Embryonic facial prominence (tissue), 1 donor: ENCODE data around the gene PSMG1.
"Not testable (repeated sequence)": the region's sequence is repeated elsewhere in the genome, so short reads cannot be mapped to it uniquely, and the experiment has no call there.

Experiments used
- DNase-seq: peaks from one replicate; pipeline ENCODE4 v3.0.0-alpha.2; 2016; ENCODE audit errors: extremely low spot score

PSMG1 gene

DNA sequence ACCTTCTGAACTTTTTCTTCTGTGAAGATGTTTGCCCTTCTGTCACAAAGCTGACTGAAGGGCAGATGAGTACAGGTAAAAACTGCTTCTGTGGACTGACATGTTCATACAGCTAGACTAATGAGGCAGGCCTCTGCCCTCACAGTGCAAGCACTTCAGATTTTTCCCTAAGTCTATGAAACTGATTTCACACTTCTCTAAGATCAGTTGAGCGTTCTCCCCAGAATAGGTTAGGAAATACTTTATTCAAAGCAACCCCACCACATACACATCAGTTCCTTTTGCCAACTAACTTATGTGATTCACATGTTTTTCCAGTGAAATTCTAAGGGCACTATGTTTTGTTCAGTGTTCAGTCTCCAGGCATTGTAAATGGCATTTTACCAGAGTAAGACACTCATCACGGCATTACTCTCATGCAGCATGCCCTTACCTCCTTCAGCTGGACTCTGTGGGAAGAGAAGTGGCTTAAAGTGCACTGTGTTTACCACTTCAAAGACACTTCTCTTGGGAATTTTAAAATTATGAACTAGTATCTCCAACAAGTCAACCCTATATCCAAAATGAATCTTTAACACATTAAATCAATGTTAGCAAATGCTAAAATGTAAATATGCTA lies 5.4 kb upstream of the PSMG1 start:
- DNase-seq: no peak

DNA sequence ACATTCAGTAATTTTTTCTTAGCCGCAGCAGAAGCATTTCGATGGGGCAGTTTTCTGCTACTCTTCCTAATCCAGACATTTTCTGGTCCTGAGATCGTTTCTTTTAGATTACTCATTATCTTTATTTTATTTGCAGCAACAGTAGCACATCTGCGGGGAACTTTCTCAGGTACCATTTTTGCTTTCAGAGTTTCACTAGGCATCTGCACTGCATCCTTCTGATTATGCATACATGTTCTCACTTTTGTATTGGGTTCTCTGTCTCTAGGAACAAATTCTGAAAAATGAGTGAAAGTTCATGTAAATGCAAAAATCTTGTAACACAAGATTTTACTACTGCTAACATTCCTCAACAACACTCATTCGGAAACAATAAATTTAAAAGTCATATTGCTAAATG lies 3.9 kb upstream of the PSMG1 start:
- no peak for DNase-seq

DNA sequence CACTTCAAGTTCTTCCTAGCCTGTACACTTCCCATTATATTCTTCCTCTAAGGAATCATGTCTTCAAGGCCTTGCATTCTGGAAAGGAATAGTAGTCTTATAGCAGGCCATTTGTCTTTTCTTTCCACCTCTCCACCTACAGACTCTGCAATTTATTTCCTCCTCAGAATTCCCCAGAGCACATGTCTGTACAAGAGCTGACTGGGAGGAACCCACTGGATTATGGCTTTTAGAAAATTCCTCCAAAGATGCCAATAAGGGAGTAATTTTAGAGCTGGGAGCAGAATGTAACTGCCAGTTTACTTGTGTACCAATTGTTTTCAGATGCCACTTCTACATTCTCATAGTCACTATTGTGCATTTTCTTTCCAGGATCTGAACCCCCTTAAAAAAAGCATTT lies 3.4 kb upstream of the PSMG1 start:
- DNase-seq: no peak

DNA sequence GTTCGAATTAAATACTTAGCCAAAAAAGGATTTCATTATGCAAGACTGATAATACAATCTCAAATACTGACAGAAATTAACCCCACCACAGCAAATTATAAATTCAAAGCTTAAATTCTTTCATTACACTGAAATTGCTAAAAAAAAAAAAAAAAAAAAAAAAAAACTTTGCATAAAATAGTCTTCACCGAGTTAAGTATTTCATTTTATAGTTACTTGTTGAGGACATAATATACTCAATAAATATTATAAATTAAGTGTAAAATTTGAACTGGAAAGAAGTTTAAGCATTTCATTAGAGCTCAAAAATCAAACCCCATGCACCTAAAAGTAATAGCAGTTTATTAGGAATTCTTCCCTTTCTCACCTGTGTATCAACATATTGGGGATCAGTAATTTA lies 1.9 kb upstream of the PSMG1 start:
- DNase-seq: no peak

DNA sequence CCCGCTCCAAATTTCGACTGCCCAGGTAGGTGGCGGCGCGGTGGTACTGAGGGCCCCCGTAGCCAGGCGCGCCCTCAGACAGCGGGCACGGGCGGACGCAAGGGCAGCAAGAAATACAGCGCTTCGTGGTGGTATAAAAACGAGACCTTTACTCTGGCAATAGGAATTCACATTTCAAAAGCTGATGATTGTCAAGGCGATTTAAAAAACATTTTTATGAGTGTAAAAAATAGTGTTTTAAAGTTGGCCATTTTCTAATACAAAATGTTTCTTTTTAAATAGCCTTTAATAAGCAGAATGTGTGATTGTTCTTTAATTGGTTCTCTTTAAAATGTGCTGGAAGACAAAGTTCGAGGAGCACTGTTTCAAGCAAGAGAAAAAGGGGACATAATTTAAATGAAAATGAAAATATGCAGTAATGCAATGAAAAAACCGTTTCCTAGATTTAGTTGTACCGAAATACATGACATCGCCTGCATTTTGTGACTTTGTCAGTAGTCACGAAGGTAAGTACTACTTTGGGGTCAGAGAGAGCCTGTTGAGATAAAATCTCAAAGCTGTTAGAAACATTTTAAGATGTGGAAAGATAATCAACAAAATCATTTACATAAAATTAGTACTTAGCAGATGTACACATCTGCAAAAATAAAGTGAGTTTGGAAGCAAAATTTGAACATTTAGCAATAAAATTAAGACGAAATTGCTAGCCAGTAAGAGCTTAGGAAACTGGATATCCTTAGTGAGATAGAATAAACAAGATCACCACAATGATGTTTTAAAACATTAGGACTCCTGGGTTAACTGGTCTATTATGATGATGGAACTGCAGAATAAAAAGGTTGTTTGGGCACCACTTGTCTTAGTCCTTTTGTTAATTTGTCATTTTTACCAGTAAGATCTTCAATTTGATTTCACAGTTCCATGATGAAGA lies 1.1 kb upstream of the PSMG1 start:
- DNase-seq: no peak

DNA sequence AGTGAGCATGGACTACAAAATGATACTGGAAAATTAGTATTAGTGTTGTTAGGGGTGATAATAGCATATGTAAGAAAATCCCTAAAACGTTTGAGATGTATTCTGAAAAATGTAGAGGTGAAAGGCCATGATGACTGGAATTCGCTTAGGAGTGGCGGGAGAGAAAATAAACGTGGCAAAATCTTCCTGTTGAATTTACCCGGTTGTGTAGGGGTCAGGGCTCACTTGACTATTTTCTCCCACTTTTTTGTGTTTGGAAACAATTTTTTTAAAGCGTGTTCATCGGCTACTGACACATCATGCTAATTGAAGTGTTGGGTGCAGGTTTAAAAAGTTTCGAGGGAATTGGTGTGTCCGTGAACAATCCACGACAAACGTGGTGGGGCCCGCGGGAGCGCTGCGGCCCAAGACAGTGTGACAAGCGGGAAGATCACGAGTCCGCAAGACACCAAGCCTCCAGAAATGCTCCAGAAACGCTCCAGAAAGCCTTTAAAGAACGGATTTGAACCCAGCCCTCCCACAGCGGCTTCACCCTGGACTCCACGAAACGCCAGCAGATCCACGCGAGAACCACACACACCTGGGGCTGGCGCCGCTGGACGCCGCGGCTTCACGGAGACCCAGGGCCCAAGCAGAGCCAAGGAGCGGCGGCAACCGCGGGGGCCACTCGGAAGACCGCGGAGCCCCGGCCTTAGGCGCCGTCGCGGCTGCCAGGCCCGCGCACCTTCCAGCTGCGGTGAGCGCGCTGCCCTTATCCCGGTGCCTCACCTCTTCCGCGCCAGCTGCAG lies 573 bp downstream of the PSMG1 start:
- no peak for DNase-seq

DNA sequence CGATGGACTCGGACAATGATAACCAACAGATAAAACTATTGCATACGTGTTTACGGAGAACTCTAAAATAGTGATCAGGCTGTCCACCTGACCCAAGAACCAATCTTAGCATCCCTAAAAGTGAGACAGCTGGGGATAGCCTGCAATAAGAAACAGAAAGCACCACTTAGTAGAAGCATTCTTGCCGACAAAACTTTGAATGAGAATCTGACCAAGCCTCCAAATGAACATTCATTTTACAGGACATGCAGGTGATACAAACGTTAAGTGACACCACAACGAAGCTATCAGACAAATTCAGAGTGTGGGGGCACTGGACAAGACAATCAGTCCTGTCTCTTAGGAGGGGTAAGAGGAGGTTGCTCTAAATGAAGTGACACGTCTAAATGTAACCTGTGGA lies 1.2 kb downstream of the PSMG1 start:
- no peak for DNase-seq

DNA sequence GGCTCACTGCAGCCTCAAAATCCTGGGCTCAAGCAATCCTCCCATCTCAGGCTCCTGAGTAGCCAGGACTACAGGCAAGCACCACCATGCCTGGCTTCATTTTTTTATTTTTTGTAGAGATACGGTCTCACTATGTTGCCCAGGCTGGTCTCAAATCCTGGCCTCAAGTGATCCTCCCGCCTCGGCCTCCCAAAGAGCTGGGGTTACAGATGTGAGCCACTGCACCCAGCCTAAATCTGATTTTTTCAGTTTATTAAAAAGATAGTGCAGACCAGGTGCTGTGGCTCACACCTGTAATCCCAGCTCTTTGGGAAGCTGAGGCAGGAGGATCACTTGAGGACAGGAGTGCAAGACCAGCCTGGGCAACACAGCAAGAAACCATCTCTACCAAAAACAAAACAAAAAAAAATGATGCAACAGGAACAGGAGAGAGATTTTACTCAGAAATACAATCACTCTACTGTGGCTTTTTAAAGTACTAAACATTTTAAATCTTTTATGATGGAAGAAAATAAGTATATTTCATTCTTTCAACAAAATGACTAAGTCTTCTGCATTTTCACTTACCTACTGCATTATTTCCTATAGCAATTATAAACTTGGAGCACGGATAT lies 1.9 kb downstream of the PSMG1 start:
- no peak for DNase-seq

DNA sequence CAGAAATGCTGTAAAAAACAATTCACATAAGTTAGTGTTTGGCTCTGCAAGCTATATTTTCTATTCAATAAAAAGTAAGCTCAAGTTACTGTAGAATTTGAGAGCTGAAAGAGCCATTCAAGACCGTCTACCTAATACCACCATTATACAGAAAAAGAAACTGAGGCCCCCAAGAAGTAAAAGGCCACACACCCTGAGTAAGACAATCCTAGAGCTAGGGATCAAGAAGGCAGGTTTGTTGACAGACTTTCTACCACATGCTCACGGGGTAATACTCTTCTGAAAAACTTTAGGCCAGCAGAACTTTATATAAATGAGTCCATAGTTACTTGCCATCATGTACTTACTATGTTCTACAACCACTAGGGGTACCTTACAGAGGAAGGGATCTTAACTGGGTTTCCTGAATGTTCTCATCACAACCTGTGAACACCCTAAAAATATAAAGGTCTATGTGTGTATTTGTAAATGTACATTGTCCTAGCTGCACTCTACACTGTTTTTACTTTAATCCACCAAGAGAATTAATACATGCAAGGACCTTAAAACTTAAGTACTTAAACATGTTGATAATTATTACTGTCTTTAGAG lies 2.7 kb downstream of the PSMG1 start:
- DNase-seq: no peak

DNA sequence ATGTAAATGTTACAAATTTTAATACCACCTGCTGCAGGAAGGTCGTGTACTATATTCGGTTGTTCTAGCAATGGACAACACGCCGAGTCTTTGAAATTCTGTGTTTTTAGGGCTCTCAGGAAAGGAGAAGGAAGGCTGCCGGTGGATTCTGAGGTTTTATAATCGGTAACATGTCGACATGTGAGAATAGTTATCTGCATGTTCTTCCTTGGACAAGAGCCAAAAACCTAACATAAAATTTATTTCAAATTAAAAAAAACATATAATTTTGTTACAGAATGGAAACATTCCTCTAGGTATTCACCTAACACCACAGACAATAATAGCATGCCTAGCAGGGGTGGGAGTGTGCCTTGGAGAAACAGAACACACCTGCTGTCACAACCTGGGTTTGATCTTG lies 4.8 kb downstream of the PSMG1 start:
- no peak for DNase-seq

DNA sequence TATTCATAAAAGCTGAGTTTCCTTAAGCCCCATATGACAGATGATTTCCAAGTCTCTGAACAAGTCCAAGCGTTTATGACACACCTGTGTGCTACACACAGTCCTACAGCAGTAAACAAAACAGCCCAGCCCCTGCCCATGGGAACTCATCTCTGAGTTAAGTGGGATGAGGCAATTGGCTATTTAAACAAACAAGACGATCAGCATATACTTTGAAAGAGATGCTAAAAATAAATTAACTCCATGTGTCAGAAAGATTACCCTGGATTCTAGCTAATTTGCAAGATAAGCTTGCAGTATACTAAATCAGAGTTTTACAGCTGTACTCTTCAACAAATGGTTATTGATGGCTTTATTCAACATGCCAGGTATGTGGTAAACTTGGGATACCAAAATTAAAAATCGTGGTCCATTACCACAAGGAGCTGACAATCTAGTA lies 7.0 kb downstream of the PSMG1 start:
- no peak for DNase-seq

DNA sequence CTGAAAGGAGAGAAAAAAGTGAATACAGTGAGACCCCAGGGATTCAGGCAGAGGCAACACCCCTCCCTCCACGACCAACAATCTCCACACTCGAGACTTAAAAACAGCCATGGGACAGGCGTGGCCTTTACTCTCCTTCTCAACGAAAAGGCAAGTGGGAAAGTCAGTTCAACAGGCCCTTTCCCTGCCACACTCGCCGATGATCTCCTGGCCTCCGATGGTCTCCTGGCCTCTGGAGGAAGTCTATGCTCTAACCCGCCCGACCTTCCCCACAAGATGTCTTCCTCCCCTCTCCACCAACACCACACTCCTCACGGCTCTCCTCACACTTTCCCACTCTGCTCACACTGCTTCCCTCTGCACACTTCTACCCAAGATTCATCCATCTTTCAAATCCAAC lies 7.6 kb downstream of the PSMG1 start:
- DNase-seq: no peak

DNA sequence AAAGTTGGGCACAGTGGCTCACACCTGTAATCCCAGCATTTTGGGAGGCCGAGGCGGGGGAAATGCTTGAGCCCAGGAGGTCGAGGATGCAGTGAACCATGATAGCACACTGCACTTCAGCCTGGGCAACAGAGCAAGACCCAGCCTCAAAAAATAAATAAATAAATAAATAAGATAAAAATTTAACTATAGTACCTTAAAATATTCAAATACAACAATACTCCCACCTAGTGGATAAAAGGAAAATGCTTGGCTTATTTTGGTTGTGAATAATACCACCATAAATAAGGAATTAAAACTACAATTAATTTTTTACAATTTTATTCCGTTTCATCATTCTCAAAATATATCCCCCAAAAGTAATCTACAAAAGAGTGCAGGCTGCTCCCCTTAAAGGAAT lies 8.1 kb downstream of the PSMG1 start:
- no peak for DNase-seq

DNA sequence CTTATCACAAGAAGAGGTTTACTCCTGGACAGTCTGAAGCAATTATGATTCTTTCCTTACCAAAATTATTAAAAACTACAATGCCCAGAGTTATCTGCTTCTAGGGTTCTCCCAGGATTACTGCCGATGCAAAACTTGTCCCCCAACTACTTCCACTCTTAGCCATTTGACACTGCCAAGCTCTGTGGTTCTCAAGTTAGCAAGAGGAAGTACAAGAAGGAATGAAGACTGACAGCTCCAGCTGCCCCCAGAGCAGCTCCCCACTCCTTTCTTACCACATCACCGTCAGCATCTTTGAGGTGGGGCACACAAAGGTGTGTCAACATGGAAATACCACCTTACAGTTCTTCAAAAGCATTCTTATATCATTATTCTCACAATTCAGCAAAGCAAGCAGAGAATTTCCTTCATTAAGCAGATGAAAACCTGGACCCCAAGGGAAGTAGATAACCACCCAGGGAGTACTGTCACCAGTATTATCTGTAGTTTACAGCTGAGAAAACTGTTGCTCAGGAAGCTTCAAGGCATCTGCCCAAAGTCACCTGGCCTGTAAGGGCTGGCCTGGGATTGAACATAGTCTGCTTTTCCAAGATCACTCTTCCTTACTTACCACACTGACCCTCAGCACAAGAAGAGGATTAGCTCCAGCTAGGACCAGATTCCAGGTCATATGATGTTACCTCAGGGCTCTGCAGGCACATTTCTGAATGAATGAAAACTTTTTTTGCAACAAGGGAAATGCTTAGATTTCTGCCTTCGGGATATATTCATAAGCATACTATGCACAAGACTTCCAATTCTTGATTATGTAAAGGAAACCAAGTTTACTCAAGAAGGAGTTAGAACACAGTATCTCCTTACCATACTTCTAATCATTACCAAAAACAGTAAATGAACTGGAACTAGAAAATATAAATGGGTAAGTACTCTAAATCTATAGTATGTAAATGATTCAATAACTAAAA lies 9.3 kb downstream of the PSMG1 start:
- DNase-seq: no peak

DNA sequence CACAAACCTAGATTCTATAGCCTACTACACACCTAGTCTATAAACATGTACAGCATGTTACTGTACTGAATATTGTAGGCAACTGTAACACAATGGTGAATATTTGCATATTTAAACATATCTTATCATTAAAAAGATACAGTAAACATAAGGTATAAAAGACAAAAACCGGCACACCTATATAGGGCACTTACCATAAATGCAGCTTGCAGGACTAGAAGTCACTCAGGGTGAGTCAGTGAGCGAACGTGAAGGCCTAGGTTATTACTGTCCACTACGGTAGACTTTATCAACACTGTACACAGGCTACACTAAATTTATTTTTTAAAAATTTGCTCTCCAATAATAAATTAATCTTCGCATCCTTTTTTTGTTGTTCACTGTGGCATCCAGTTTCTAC lies 13.3 kb downstream of the PSMG1 start:
- no peak for DNase-seq

DNA sequence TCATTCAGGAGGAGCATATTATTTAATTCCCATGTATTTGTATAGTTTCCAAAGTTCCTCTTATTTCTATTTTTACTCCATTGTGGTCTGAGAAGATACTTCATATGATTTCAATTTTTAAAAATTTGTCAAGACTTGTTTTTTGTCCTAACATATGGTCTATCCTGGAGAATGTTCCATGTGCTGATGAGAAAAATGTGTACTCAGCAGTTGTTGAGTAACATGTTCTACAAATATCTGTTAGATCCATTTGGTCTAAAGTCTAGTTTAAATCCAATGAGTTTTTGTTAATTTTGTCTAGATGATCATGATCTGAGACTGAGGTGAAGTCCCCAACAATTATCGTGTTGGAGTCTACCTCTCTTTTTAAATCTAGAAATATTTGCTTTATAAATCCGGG lies 14.5 kb downstream of the PSMG1 start:
- DNase-seq: no peak

DNA sequence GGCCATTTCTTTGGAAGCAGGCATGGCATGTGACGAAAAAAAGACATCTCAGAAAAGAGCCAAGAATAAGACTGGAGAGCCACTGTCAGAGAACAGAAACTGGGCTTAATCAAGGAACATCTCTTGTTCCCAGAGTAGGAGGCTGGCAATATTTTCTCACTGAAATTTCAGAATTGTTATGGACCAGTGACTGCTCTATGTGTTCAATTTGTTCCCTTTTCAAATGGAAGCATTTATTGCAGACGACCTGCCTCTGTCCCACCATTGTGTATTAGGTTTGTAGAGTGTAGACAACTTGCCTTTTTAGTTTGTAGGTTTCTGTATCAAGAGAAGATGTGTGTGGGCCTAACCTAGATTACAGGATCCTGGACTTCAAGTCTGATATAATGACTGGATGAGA lies 18.7 kb downstream of the PSMG1 start:
- no peak for DNase-seq

DNA sequence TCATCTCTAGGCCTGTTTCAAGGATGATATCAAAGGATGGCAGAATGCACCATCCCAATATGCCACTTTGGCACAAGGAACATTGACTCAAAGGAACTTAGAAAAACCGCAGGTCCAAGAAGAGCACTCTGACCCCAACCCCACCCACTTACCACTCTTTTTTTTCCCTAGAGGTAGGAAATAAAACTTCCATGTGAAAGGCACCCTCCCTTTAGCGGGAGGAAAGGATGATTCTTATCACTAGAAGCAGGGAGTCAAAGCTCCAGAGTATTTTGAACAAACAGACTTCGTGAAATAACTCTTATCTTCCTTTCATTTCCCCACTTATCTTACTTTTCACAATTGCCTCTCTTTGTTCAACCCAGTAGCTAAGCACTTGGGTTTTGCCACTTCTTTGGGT lies 22.2 kb downstream of the PSMG1 start:
- DNase-seq: no peak

DNA sequence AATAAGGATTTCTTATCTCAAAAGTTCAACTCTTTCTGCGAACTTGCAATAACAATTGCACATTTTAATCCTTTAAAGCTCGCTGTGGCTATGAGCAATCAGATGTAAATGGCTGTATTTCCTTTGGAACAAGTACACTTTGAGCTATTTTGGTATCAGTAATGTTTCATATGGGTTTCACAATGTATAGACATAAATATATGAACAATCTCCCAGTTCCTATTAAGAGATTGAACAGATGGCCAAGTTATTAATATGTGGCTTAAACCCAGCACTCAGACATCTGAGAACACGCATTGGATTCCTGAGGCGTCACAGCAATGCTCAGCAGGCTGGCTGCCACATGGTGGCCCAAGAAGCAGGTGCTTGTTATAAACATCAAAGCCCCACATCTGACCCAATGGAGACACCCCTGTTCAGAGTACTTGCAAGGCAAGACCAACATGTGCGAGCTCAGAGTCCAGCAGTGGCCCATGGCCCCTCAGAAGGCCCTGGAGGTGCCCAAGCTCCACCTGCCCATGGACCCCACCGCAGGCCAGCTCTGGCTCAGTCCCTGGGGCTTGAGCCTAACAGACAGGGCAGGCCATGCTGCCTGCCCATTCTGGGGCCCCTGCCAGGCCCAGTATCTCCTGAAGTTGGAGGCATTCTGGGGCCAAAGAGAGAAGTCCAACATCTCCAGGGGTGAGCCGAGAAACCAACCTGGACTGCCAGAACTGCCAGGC lies 23.7 kb downstream of the PSMG1 start:
- DNase-seq: no peak

DNA sequence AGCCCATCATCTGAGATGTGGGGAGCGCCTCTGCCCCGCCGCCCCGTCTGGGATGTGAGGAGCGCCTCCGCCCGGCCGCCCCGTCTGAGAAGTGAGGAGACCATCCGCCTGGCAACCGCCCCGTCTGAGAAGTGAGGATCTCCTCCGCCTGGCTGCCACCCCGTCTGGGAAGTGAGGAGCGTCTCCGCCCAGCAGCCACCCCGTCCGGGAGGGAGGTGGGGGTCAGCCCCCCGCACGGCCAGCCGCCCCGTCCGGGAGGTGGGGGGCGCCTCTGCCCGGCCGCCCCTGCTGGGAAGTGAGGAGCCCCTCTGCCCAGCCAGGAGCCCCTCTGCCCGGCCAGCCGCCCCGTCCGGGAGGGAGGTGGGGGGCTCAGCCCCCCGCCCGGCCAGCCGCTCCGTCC lies 26.0 kb downstream of the PSMG1 start:
- not testable (repeated sequence) for DNase-seq
